ENCODE measurements around the gene HIBADH.

HIBADH gene

GRCh38 chr7:27487509-27487908, 175.2 kb downstream of the HIBADH start:
- ChIA-PET CTCF (no interaction called here), POLR2A (no interaction called here)
- no peak for DNase-seq (ENCODE audit: extremely low spot score)
- TF ChIP-seq SP1 (IDR thresholded peaks at IDR 0.05) (no peak), FOXK2 (IDR thresholded peaks at IDR 0.05) (no peak), FOXM1 (IDR thresholded peaks at IDR 0.05; ENCODE audit: borderline replicate concordance) (no peak), CTBP1 (IDR thresholded peaks at IDR 0.05; ENCODE audit: borderline replicate concordance) (no peak), BHLHE40 (IDR thresholded peaks at IDR 0.05; ENCODE audit: borderline replicate concordance) (no peak), HDGF (IDR thresholded peaks at IDR 0.05; ENCODE audit: borderline replicate concordance) (no peak), NFRKB (IDR thresholded peaks at IDR 0.05) (no peak), ELF4 (IDR thresholded peaks at IDR 0.05) (no peak), SUZ12 (IDR thresholded peaks at IDR 0.05) (no peak), FOXA1 (IDR thresholded peaks at IDR 0.05) (no peak), LEF1 (IDR thresholded peaks at IDR 0.05; ENCODE audit: borderline replicate concordance) (no peak), ARNT (IDR thresholded peaks at IDR 0.05) (no peak), PKNOX1 (IDR thresholded peaks at IDR 0.05) (no peak), L3MBTL2 (conservative IDR thresholded peaks at IDR 0.05) (no peak), ZNF384 (IDR thresholded peaks at IDR 0.05) (no peak), TARDBP (IDR thresholded peaks at IDR 0.05) (no peak)

DNA sequence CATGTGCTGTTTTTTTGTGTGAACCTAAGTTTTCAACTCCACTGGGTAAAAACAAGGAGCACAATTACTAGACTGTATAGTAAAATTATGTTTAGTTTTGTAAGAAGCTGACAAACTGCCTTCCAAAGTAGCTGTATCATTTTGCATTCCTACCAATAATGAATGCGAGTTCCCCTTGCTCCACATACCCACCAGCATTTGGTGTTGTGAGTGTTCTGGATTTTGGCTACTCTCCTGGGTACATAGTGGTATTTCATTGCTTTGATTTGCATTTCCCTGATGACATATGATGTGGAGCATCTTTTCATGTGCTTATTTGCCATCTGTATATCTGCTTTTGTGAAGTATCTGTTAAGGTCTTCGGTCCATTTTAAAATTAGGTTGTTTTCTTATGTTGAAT, 178.2 kb downstream of the HIBADH start:
- ChIA-PET POLR2A (no interaction called here), CTCF (no interaction called here)
- DNase-seq (ENCODE audit: extremely low spot score) = no peak
- TF ChIP-seq CTBP1 (IDR thresholded peaks at IDR 0.05; ENCODE audit: borderline replicate concordance) (no peak), TARDBP (IDR thresholded peaks at IDR 0.05) (no peak), PKNOX1 (IDR thresholded peaks at IDR 0.05) (no peak), FOXM1 (IDR thresholded peaks at IDR 0.05; ENCODE audit: borderline replicate concordance) (no peak)

- no peak for TF ChIP-seq FOXM1 (IDR thresholded peaks at IDR 0.05; ENCODE audit: borderline replicate concordance)
- TF ChIP-seq SUZ12 (IDR thresholded peaks at IDR 0.05) = no peak
- no peak for TF ChIP-seq LEF1 (IDR thresholded peaks at IDR 0.05; ENCODE audit: borderline replicate concordance)
- TF ChIP-seq HDGF (IDR thresholded peaks at IDR 0.05; ENCODE audit: borderline replicate concordance) = no peak
- TF ChIP-seq ZNF384 (IDR thresholded peaks at IDR 0.05) = no peak
- TF ChIP-seq SP1 (IDR thresholded peaks at IDR 0.05) = no peak
- TF ChIP-seq FOXK2 (IDR thresholded peaks at IDR 0.05) = no peak
- no peak for TF ChIP-seq ARNT (IDR thresholded peaks at IDR 0.05)
- TF ChIP-seq NFRKB (IDR thresholded peaks at IDR 0.05) = no peak
- no peak for TF ChIP-seq ELF4 (IDR thresholded peaks at IDR 0.05)
- TF ChIP-seq TARDBP (IDR thresholded peaks at IDR 0.05) = no peak
- no peak for TF ChIP-seq CTBP1 (IDR thresholded peaks at IDR 0.05; ENCODE audit: borderline replicate concordance)
- TF ChIP-seq PKNOX1 (IDR thresholded peaks at IDR 0.05) = no peak
- no peak for TF ChIP-seq FOXA1 (IDR thresholded peaks at IDR 0.05)
- TF ChIP-seq BHLHE40 (IDR thresholded peaks at IDR 0.05; ENCODE audit: borderline replicate concordance) = no peak
- no peak for TF ChIP-seq L3MBTL2 (conservative IDR thresholded peaks at IDR 0.05)
- ChIA-PET CTCF (no interaction called here), POLR2A (no interaction called here)
- DNase-seq (ENCODE audit: extremely low spot score) = no peak
These were observed 180.5 kb downstream of the HIBADH start for GRCh38 chr7:27482219-27482618.

DNA sequence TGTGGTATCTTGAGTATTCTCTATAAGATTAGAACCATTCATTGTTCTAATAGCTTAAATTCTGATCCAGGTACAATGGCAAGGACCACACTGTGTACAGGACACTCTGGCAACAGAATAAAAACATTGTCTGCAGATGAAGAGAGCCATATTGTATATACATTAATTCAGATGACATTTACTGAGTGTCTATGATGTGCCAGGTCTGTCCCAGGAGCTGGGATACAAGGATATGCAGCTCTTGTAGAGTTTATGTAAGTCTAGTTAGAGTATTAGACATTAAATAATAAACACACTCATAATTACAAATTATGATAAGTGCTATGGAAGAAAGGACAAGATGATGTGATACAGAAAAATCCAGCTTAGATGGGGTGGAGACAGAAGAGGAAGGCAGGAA, 184.1 kb downstream of the HIBADH start:
- ChIA-PET POLR2A (no interaction called here), CTCF (no interaction called here)
- DNase-seq (ENCODE audit: extremely low spot score) = no peak
- TF ChIP-seq SUZ12 (IDR thresholded peaks at IDR 0.05) (no peak), NFRKB (IDR thresholded peaks at IDR 0.05) (no peak), SP1 (IDR thresholded peaks at IDR 0.05) (no peak), HDGF (IDR thresholded peaks at IDR 0.05; ENCODE audit: borderline replicate concordance) (no peak), L3MBTL2 (conservative IDR thresholded peaks at IDR 0.05) (no peak), LEF1 (IDR thresholded peaks at IDR 0.05; ENCODE audit: borderline replicate concordance) (no peak), FOXA1 (IDR thresholded peaks at IDR 0.05) (no peak), BHLHE40 (IDR thresholded peaks at IDR 0.05; ENCODE audit: borderline replicate concordance) (no peak), ELF4 (IDR thresholded peaks at IDR 0.05) (no peak), TARDBP (IDR thresholded peaks at IDR 0.05) (no peak), ARNT (IDR thresholded peaks at IDR 0.05) (no peak), PKNOX1 (IDR thresholded peaks at IDR 0.05) (no peak), ZNF384 (IDR thresholded peaks at IDR 0.05) (no peak), FOXM1 (IDR thresholded peaks at IDR 0.05; ENCODE audit: borderline replicate concordance) (no peak)

- ChIA-PET POLR2A (interaction anchor here (0.7 kb wide), 1 partner anchor 11 kb away, joined by 3 read pairs; no protein-coding TSS in a partner anchor), CTCF (no interaction called here)
- no peak for TF ChIP-seq FOXK2 (IDR thresholded peaks at IDR 0.05)
- TF ChIP-seq PKNOX1 (IDR thresholded peaks at IDR 0.05) = peak; percentile 87
- peak; percentile 42 for DNase-seq (ENCODE audit: extremely low spot score)
These were observed 184.6 kb downstream of the HIBADH start for GRCh38 chr7:27478084-27478483.

- ChIA-PET CTCF (no interaction called here), POLR2A (no interaction called here)
- TF ChIP-seq PKNOX1 (IDR thresholded peaks at IDR 0.05) (no peak), LEF1 (IDR thresholded peaks at IDR 0.05; ENCODE audit: borderline replicate concordance) (no peak), ELF4 (IDR thresholded peaks at IDR 0.05) (no peak), SP1 (IDR thresholded peaks at IDR 0.05) (no peak), FOXM1 (IDR thresholded peaks at IDR 0.05; ENCODE audit: borderline replicate concordance) (no peak), TARDBP (IDR thresholded peaks at IDR 0.05) (no peak)
- DNase-seq (ENCODE audit: extremely low spot score) = no peak
These were observed 186.2 kb downstream of the HIBADH start for GRCh38 chr7:27476493-27476892.
